ENCODE results near the gene PTPRD.

PTPRD gene

GRCh38 chr9:10447036-10447435 lies 165.8 kb downstream of the PTPRD start:
- no peak for FAIRE-seq
- TF ChIP-seq POLR2AphosphoS5 (IDR thresholded peaks at IDR 0.05; ENCODE audit: low read depth, low read length) (no peak), TAF1 (IDR thresholded peaks at IDR 0.05; ENCODE audit: borderline replicate concordance, low read depth, low read length) (no peak), POLR2A (IDR thresholded peaks at IDR 0.05; ENCODE audit: low read depth, low read length) (no peak)

GRCh38 chr9:10443868-10444204 lies 169.0 kb downstream of the PTPRD start:
- TF ChIP-seq TAF1 (IDR thresholded peaks at IDR 0.05; ENCODE audit: borderline replicate concordance, low read depth, low read length) (no peak), POLR2AphosphoS5 (IDR thresholded peaks at IDR 0.05; ENCODE audit: low read depth, low read length) (no peak), POLR2A (IDR thresholded peaks at IDR 0.05; ENCODE audit: low read depth, low read length) (no peak)
- FAIRE-seq (no peak), DNase-seq (ENCODE audit: insufficient read length) (no peak)

More at GRCh38 chr9:10447036-10447435, 165.8 kb downstream of the PTPRD start:
- DNase-seq (ENCODE audit: insufficient read length), result no peak

GRCh38 chr9:10443181-10443867 lies 169.5 kb downstream of the PTPRD start:
- DNase-seq (ENCODE audit: insufficient read length), result no peak
- TF ChIP-seq POLR2AphosphoS5 (IDR thresholded peaks at IDR 0.05; ENCODE audit: low read depth, low read length) (no peak), POLR2A (IDR thresholded peaks at IDR 0.05; ENCODE audit: low read depth, low read length) (no peak), TAF1 (IDR thresholded peaks at IDR 0.05; ENCODE audit: borderline replicate concordance, low read depth, low read length) (no peak)
- FAIRE-seq, result no peak

- TF ChIP-seq POLR2A (IDR thresholded peaks at IDR 0.05; ENCODE audit: low read depth, low read length), result no peak
- no peak for TF ChIP-seq TAF1 (IDR thresholded peaks at IDR 0.05; ENCODE audit: borderline replicate concordance, low read depth, low read length)
- no peak for TF ChIP-seq POLR2AphosphoS5 (IDR thresholded peaks at IDR 0.05; ENCODE audit: low read depth, low read length)
- no peak for DNase-seq (ENCODE audit: insufficient read length)
- FAIRE-seq, result no peak
These were observed 173.8 kb downstream of the PTPRD start for GRCh38 chr9:10438955-10439354.

GRCh38 chr9:10436756-10437155 lies 176.0 kb downstream of the PTPRD start:
- no peak for TF ChIP-seq POLR2A (IDR thresholded peaks at IDR 0.05; ENCODE audit: low read depth, low read length)
- TF ChIP-seq TAF1 (IDR thresholded peaks at IDR 0.05; ENCODE audit: borderline replicate concordance, low read depth, low read length), result no peak
- no peak for TF ChIP-seq POLR2AphosphoS5 (IDR thresholded peaks at IDR 0.05; ENCODE audit: low read depth, low read length)
- FAIRE-seq (no peak), DNase-seq (ENCODE audit: insufficient read length) (no peak)

GRCh38 chr9:10434412-10434811 lies 178.4 kb downstream of the PTPRD start:
- no peak for FAIRE-seq
- DNase-seq (ENCODE audit: insufficient read length), result no peak
- no peak for TF ChIP-seq POLR2AphosphoS5 (IDR thresholded peaks at IDR 0.05; ENCODE audit: low read depth, low read length)
- TF ChIP-seq POLR2A (IDR thresholded peaks at IDR 0.05; ENCODE audit: low read depth, low read length), result no peak
- no peak for TF ChIP-seq TAF1 (IDR thresholded peaks at IDR 0.05; ENCODE audit: borderline replicate concordance, low read depth, low read length)

- DNase-seq (ENCODE audit: insufficient read length) (no peak), FAIRE-seq (no peak)
- no peak for TF ChIP-seq POLR2A (IDR thresholded peaks at IDR 0.05; ENCODE audit: low read depth, low read length)
- no peak for TF ChIP-seq POLR2AphosphoS5 (IDR thresholded peaks at IDR 0.05; ENCODE audit: low read depth, low read length)
- no peak for TF ChIP-seq TAF1 (IDR thresholded peaks at IDR 0.05; ENCODE audit: borderline replicate concordance, low read depth, low read length)
These were observed 201.5 kb downstream of the PTPRD start for GRCh38 chr9:10411272-10411671.

GRCh38 chr9:10403283-10403682 lies 209.5 kb downstream of the PTPRD start:
- TF ChIP-seq POLR2AphosphoS5 (IDR thresholded peaks at IDR 0.05; ENCODE audit: low read depth, low read length) (no peak), POLR2A (IDR thresholded peaks at IDR 0.05; ENCODE audit: low read depth, low read length) (no peak), TAF1 (IDR thresholded peaks at IDR 0.05; ENCODE audit: borderline replicate concordance, low read depth, low read length) (no peak)
- DNase-seq (ENCODE audit: insufficient read length) (no peak), FAIRE-seq (no peak)

- FAIRE-seq, result no peak
- TF ChIP-seq TAF1 (IDR thresholded peaks at IDR 0.05; ENCODE audit: borderline replicate concordance, low read depth, low read length) (no peak), POLR2AphosphoS5 (IDR thresholded peaks at IDR 0.05; ENCODE audit: low read depth, low read length) (no peak), POLR2A (IDR thresholded peaks at IDR 0.05; ENCODE audit: low read depth, low read length) (no peak)
These were observed 216.2 kb downstream of the PTPRD start for GRCh38 chr9:10396615-10397014.

GRCh38 chr9:10387282-10387681 lies 225.5 kb downstream of the PTPRD start:
- FAIRE-seq (no peak), DNase-seq (ENCODE audit: insufficient read length) (no peak)
- TF ChIP-seq POLR2AphosphoS5 (IDR thresholded peaks at IDR 0.05; ENCODE audit: low read depth, low read length) (no peak), POLR2A (IDR thresholded peaks at IDR 0.05; ENCODE audit: low read depth, low read length) (no peak), TAF1 (IDR thresholded peaks at IDR 0.05; ENCODE audit: borderline replicate concordance, low read depth, low read length) (no peak)

More at GRCh38 chr9:10396615-10397014, 216.2 kb downstream of the PTPRD start:
- no peak for DNase-seq (ENCODE audit: insufficient read length)

- DNase-seq (ENCODE audit: insufficient read length) (no peak), FAIRE-seq (no peak)
- TF ChIP-seq POLR2A (IDR thresholded peaks at IDR 0.05; ENCODE audit: low read depth, low read length) (no peak), POLR2AphosphoS5 (IDR thresholded peaks at IDR 0.05; ENCODE audit: low read depth, low read length) (no peak), TAF1 (IDR thresholded peaks at IDR 0.05; ENCODE audit: borderline replicate concordance, low read depth, low read length) (no peak)
These were observed 241.0 kb downstream of the PTPRD start for GRCh38 chr9:10371824-10372223.

- FAIRE-seq, result no peak
These were observed 246.5 kb downstream of the PTPRD start for GRCh38 chr9:10366171-10366779.

More at GRCh38 chr9:10366171-10366779, 246.5 kb downstream of the PTPRD start:
- no peak for DNase-seq (ENCODE audit: insufficient read length)
- TF ChIP-seq POLR2AphosphoS5 (IDR thresholded peaks at IDR 0.05; ENCODE audit: low read depth, low read length), result no peak
- TF ChIP-seq TAF1 (IDR thresholded peaks at IDR 0.05; ENCODE audit: borderline replicate concordance, low read depth, low read length), result no peak
- no peak for TF ChIP-seq POLR2A (IDR thresholded peaks at IDR 0.05; ENCODE audit: low read depth, low read length)

Measured in GM12892 (cell line).